SJCRH30 (cell line): Measurements from ENCODE around the gene NWD2. TPM values are rescaled to one million over a fixed set of nuclear protein-coding genes. Genes with fewer than 3 reads are reported as not detected.
"Not testable (repeated sequence)": the region's sequence is repeated elsewhere in the genome, so short reads cannot be mapped to it uniquely, and the experiment has no call there.

Experiments used
- DNase-seq, 2 experiments: peaks; one replicate each; pipeline ENCODE4 v3.0.0-alpha.2; 2015 to 2020
- H3K27ac ChIP-seq: fragments of 250-450 bp; sonication (Bioruptor Pico); 2 replicates; pipeline ENCODE4 v1.5.1; 2020; ENCODE audit warnings: mild to moderate bottlenecking, moderate library complexity
- H3K27me3 ChIP-seq: fragments of 250-450 bp; sonication (Bioruptor Pico); 2 replicates; pipeline ENCODE4 v1.5.1; 2020; ENCODE audit warnings: mild to moderate bottlenecking, moderate library complexity
- H3K36me3 ChIP-seq: fragments of 250-450 bp; sonication (Bioruptor Pico); 2 replicates; pipeline ENCODE4 v1.5.1; 2020; ENCODE audit warnings: mild to moderate bottlenecking, moderate library complexity
- H3K4me1 ChIP-seq: fragments of 250-450 bp; sonication (Bioruptor Pico); 2 replicates; pipeline ENCODE4 v1.5.1; 2020; ENCODE audit warnings: mild to moderate bottlenecking, moderate library complexity
- H3K4me3 ChIP-seq: fragments of 250-450 bp; sonication (Bioruptor Pico); 2 replicates; pipeline ENCODE4 v1.5.1; 2020; ENCODE audit warnings: mild to moderate bottlenecking, moderate library complexity
- H3K9me3 ChIP-seq: fragments of 250-450 bp; sonication (Bioruptor Pico); replicated peaks from 2 replicates; pipeline ENCODE4 v1.5.1; 2020; ENCODE audit warnings: mild to moderate bottlenecking, moderate library complexity
- total RNA-seq: library from RNA; depleted of rRNA; stranded (reverse); fragments of >200 nt; shearing (Covaris generic); gene quantifications from 2 replicates; pipeline ENCODE4 v1.2.3, GENCODE V29; 2014

The NWD2 gene
- total RNA-seq, 1 experiment from 2014 or later, result 0.02 TPM

DNA sequence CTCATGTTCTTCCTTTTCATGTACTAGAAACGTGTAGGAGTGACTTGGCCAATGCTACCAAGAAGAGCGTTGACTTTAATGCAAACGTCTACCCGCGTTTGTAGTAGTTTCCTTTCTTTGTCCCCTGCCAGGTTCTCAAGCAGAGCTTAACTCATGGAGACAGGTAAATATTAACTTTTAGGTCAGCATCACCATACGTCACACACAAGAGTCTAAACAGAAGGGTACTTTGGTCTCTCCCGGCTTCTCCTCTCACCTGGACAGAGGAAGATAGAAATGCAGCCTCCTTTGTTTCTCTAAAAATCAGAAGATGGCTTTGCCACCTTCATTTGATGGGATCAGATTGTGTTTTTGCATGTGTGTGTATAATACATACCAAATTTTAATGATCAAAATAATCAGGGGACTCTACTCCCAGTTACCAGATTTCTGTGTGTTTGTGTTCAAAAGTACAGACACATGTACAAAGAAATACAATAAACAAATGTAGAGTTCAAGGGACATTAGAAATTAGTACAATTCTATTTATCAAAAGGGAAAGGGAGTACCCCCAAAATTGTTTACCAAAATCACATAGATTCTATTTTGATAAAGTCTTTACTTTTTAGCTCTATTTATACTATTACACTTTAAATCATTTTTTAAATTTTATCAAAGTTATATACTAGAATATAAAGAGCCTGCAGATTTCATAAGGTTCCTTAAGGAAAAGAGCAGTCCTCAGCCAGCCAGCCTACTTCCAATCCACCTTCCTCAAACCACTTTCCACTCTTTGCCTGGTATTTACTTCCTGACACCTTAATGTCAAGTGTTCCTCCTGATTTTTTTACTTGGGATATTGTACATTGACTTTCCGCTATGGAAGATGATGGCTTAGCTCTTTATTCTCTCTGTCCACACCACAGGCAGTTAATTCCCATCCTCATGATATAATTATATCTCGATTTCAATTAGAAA, 246.1 kb downstream of the NWD2 start:
- DNase-seq, result no peak

DNA sequence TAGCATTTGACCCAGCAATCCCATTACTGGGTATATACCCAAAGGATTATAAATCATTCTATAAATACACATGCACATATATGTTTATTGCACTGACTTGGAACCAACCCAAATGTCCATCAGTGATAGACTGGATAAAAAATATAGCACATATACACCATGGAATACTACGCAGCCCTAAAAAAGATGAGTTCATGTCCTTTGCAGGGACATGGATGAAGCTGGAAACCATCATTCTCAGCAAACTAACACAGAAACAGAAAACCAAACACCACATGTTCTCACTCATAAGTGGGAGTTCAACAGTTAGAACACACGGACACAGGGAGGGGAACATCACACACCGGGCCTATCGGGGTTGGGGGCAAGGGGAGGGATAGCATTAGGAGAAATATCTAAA, 250.8 kb downstream of the NWD2 start:
- H3K27me3 ChIP-seq, H3K36me3 ChIP-seq, DNase-seq, H3K27ac ChIP-seq, H3K4me1 ChIP-seq, H3K9me3 ChIP-seq, H3K4me3 ChIP-seq: not testable (repeated sequence)

More for the DNA sequence above, 246.1 kb downstream of the NWD2 start:
- H3K4me3 ChIP-seq, result no peak overlapping the region
- H3K27me3 ChIP-seq, result no peaks in the 10 kb centered on the region
- no peaks in the 10 kb centered on the region for H3K4me1 ChIP-seq
- H3K36me3 ChIP-seq, result no peaks in the 10 kb centered on the region
- H3K9me3 ChIP-seq, result peaks cover 4% of the 10 kb centered on the region; the same call in 1 of the 2 replicates
- no peak overlapping the region for H3K27ac ChIP-seq
